Astrocyte (in vitro differentiated cells and primary cell): ENCODE measurements around the gene CACNG3.

Experiments used
- CTCF ChIP-seq: IDR thresholded peaks from 2 replicates; pipeline ENCODE4 v1.5.1; 2011; ENCODE audit warnings: low read depth, mild to moderate bottlenecking, inconsistent platforms, low read length, moderate library complexity; ENCODE audit not compliant: insufficient read depth
- EZH2 ChIP-seq: IDR thresholded peaks from 2 replicates; pipeline ENCODE4 v1.6.1; 2012; ENCODE audit warnings: mild to moderate bottlenecking, low read length, inconsistent platforms; ENCODE audit not compliant: insufficient read depth

- TF ChIP-seq CTCF (no peak), EZH2 (no peak)
These were observed 33.1 kb downstream of the CACNG3 start for GRCh38 chr16:24289166-24289700.
